Middle frontal gyrus (tissue), 1 donor: Measurements from ENCODE around the gene ABITRAM.
A peak's percentile ranks its signal among the peaks of the same experiment; 100 is the strongest.
"Not testable (repeated sequence)": the region's sequence is repeated elsewhere in the genome, so short reads cannot be mapped to it uniquely, and the experiment has no call there.

Experiments used
- DNase-seq: peaks from one replicate; pipeline ENCODE4 v3.0.0-alpha.2; 2015; ENCODE audit warnings: low spot score; ENCODE audit errors: extremely low spot score

ABITRAM gene

GRCh38 chr9:108928386-108928785 lies 5.8 kb upstream of the ABITRAM start:
- DNase-seq, result no peak

- DNase-seq, result no peak
Observed at GRCh38 chr9:108933231-108933717, 926 bp upstream of the ABITRAM start.

- peak; percentile 91 for DNase-seq
Observed at GRCh38 chr9:108933718-108934322, 380 bp upstream of the ABITRAM start, which contains the start of gene ELP1. ELP1 (minus strand) TSS chr9:108934124; CDS start chr9:108931146, 2,978 bp downstream.

- DNase-seq, result no peak
Observed at GRCh38 chr9:108937561-108938305, 3.5 kb downstream of the ABITRAM start.

GRCh38 chr9:108939975-108940374 lies 5.8 kb downstream of the ABITRAM start:
- no peak for DNase-seq

GRCh38 chr9:108950168-108950567 lies 16.0 kb downstream of the ABITRAM start:
- DNase-seq, result no peak

- DNase-seq, result no peak
Observed at GRCh38 chr9:108951578-108951977, 17.4 kb downstream of the ABITRAM start.

GRCh38 chr9:108953983-108954574 lies 19.9 kb downstream of the ABITRAM start:
- peak; percentile 55 for DNase-seq

- DNase-seq, result no peak
Observed at GRCh38 chr9:108956022-108956630, 21.9 kb downstream of the ABITRAM start.

- no peak for DNase-seq
Observed at GRCh38 chr9:108956631-108957026, 22.4 kb downstream of the ABITRAM start.

- DNase-seq, result no peak
Observed at GRCh38 chr9:108960331-108960730, 26.1 kb downstream of the ABITRAM start.

- no peak for DNase-seq
Observed at GRCh38 chr9:108961151-108961550, 27.0 kb downstream of the ABITRAM start.

GRCh38 chr9:108963459-108964143 lies 29.4 kb downstream of the ABITRAM start:
- DNase-seq, result no peak

GRCh38 chr9:108967916-108968315 lies 33.7 kb downstream of the ABITRAM start:
- DNase-seq, result peak; percentile 51

GRCh38 chr9:108971392-108971791 lies 37.2 kb downstream of the ABITRAM start:
- DNase-seq, result not testable (repeated sequence)

GRCh38 chr9:108972186-108972585 lies 38.0 kb downstream of the ABITRAM start:
- no peak for DNase-seq

- no peak for DNase-seq
Observed at GRCh38 chr9:108972626-108973209, 38.5 kb downstream of the ABITRAM start.

- no peak for DNase-seq
Observed at GRCh38 chr9:108973895-108974294, 39.7 kb downstream of the ABITRAM start.

- no peak for DNase-seq
Observed at GRCh38 chr9:108978205-108978604, 44.0 kb downstream of the ABITRAM start.

- no peak for DNase-seq
Observed at GRCh38 chr9:108980893-108981292, 46.7 kb downstream of the ABITRAM start.

GRCh38 chr9:108983885-108984284 lies 49.7 kb downstream of the ABITRAM start:
- no peak for DNase-seq
